ENCODE data around the gene TEK. TPM values are rescaled to one million over a fixed set of nuclear protein-coding genes. Genes with fewer than 3 reads are reported as not detected.

TEK gene
- polyA plus RNA-seq, 4 donors = 0.22 to 11.3 (median 4.6) TPM

GRCh38 chr9:27107241-27107640, 1.8 kb upstream of the TEK start:
- DNase-seq = no peak
- no peaks in the 10 kb centered on the region for H3K9me3 ChIP-seq (ENCODE audit: control insufficient read depth in 2 of 2, insufficient read depth in 1 of 2, low read depth in 1 of 2, low read length in 1 of 2)
- no peak overlapping the region for H3K4me3 ChIP-seq (ENCODE audit: low read depth in 1 of 3, low read length in 3 of 3)
- H3K27ac ChIP-seq (ENCODE audit: low read depth in 1 of 3, low read length in 2 of 3) = no peak overlapping the region
- 90 to 91% (median 90%) methylated on average over 2 of the region's 2 CpGs for WGBS, 3 donors
- no peaks in the 10 kb centered on the region for H3K27me3 ChIP-seq (ENCODE audit: control insufficient read depth in 3 of 3, insufficient read depth in 3 of 3, low read length in 3 of 3)
- no peaks in the 10 kb centered on the region for H3K36me3 ChIP-seq (ENCODE audit: control insufficient read depth in 3 of 3, insufficient read depth in 2 of 3, low read depth in 1 of 3, low read length in 3 of 3)
- FAIRE-seq = no peak
- H3K4me1 ChIP-seq (ENCODE audit: control insufficient read depth in 3 of 3, insufficient read depth in 2 of 3, low read depth in 1 of 3, low read length in 2 of 3) = no peaks in the 10 kb centered on the region

- no peaks in the 10 kb centered on the region for H3K27me3 ChIP-seq (ENCODE audit: control insufficient read depth in 3 of 3, insufficient read depth in 3 of 3, low read length in 3 of 3)
- FAIRE-seq (no peak), DNase-seq (no peak)
- H3K4me3 ChIP-seq (ENCODE audit: low read depth in 1 of 3, low read length in 3 of 3) = peak overlapping the region in 1 of 3 donors; percentile 32
- H3K9me3 ChIP-seq (ENCODE audit: control insufficient read depth in 2 of 2, insufficient read depth in 1 of 2, low read depth in 1 of 2, low read length in 1 of 2) = no peaks in the 10 kb centered on the region
- no peaks in the 10 kb centered on the region for H3K36me3 ChIP-seq (ENCODE audit: control insufficient read depth in 3 of 3, insufficient read depth in 2 of 3, low read depth in 1 of 3, low read length in 3 of 3)
- peak overlapping the region in 2 of 3 donors; percentile 4 to 54 for H3K27ac ChIP-seq (ENCODE audit: low read depth in 1 of 3, low read length in 2 of 3)
- no peaks in the 10 kb centered on the region for H3K4me1 ChIP-seq (ENCODE audit: control insufficient read depth in 3 of 3, insufficient read depth in 2 of 3, low read depth in 1 of 3, low read length in 2 of 3)
- 28 to 48% (median 45%) methylated on average over 2 of the region's 2 CpGs for WGBS, 3 donors
These were observed 596 bp downstream of the TEK start for GRCh38 chr9:27109621-27110020.

DNA sequence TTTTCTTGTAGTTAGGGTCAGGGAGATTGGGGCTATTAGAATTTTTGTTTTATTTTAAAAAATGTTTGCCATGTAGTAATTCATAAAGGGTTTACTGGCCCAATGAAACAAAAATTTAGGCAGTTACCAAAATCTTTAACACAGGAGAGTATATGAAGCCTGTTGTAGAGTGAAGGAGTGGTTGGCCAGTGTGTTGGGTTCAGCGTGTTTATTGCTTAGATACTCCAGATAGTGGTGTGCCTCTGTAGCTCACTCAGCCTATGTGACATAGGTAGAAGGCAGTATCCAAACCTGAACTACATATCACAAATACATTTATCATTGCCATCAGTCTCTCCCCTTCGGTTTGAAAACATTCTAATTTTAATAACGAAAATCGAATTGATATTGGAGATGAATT, 1.2 kb downstream of the TEK start:
- DNase-seq (no peak), FAIRE-seq (no peak)
- Histone ChIP-seq H3K27me3 (ENCODE audit: control insufficient read depth in 3 of 3, insufficient read depth in 3 of 3, low read length in 3 of 3) (no peaks in the 10 kb centered on the region), H3K36me3 (ENCODE audit: control insufficient read depth in 3 of 3, insufficient read depth in 2 of 3, low read depth in 1 of 3, low read length in 3 of 3) (no peaks in the 10 kb centered on the region), H3K4me1 (ENCODE audit: control insufficient read depth in 3 of 3, insufficient read depth in 2 of 3, low read depth in 1 of 3, low read length in 2 of 3) (no peaks in the 10 kb centered on the region), H3K4me3 (ENCODE audit: low read depth in 1 of 3, low read length in 3 of 3) (no peak overlapping the region), H3K27ac (ENCODE audit: low read depth in 1 of 3, low read length in 2 of 3) (peak overlapping the region in 1 of 3 donors; percentile 20), H3K9me3 (ENCODE audit: control insufficient read depth in 2 of 2, insufficient read depth in 1 of 2, low read depth in 1 of 2, low read length in 1 of 2) (no peaks in the 10 kb centered on the region)
- WGBS, 3 donors = 58 to 68% (median 63%) methylated on average over 4 of the region's 4 CpGs

DNA sequence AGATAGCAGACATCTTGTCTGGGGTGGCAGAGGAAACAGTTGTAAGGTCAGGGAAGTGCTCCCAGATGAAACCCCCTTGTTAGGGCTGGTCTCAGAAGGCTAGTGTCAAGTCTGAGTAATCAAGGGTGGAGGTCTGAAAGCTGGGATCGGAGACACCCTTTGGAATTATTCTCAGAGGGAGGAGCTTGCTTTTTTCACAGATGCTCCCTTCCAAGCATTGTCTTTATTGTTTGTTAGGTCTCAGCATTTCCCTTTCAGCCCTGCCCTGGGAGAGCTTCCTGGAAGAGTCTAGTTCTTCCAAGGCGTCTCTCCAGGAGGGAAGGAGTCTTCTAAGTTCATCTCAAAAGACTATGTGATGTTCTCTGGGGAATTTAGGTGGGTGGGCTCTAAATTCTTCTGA, 3.2 kb downstream of the TEK start:
- no peaks in the 10 kb centered on the region for H3K27me3 ChIP-seq (ENCODE audit: control insufficient read depth in 3 of 3, insufficient read depth in 3 of 3, low read length in 3 of 3)
- H3K36me3 ChIP-seq (ENCODE audit: control insufficient read depth in 3 of 3, insufficient read depth in 2 of 3, low read depth in 1 of 3, low read length in 3 of 3) = no peaks in the 10 kb centered on the region
- WGBS, 3 donors = 66 to 81% (median 69%) methylated on average over 2 of the region's 2 CpGs
- H3K27ac ChIP-seq (ENCODE audit: low read depth in 1 of 3, low read length in 2 of 3) = peak overlapping the region in 1 of 3 donors; percentile 11
- no peak overlapping the region for H3K4me3 ChIP-seq (ENCODE audit: low read depth in 1 of 3, low read length in 3 of 3)
- H3K9me3 ChIP-seq (ENCODE audit: control insufficient read depth in 2 of 2, insufficient read depth in 1 of 2, low read depth in 1 of 2, low read length in 1 of 2) = no peaks in the 10 kb centered on the region
- DNase-seq = no peak
- no peak for FAIRE-seq
- no peaks in the 10 kb centered on the region for H3K4me1 ChIP-seq (ENCODE audit: control insufficient read depth in 3 of 3, insufficient read depth in 2 of 3, low read depth in 1 of 3, low read length in 2 of 3)

DNA sequence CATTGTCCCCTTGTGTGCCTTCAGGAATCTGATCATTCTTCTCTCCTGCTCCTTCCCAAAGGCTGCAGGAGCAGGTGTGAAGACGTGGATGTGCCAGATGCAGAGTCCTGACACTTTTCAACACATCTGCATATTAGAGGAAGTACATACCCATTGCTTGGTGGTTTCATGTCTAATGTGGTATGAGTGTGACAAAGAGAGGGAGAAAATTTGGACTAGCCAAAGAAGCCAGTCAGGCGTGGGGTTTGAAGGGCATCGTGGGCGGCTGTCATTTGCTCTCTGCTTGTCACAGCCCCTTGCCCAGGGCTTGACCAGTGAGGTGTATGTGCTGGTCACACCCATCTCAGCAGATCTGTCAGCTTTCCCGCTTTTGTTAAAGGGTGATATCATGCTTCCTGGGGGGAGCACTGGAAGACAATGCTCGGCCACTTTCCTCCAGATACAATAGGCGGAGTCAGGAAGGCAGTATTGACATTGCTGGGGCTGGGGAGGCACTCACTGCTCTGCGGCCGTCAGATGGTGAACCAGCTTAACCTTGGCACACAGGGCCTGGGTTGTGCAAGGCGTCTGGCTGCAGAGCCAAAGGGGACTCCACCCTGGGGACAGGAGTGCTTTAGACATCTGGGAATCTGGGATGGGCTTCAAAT, 8.6 kb downstream of the TEK start:
- no peak overlapping the region for H3K27ac ChIP-seq (ENCODE audit: low read depth in 1 of 3, low read length in 2 of 3)
- WGBS, 3 donors = 20 to 55% (median 39%) methylated on average over 10 of the region's 10 CpGs
- H3K36me3 ChIP-seq (ENCODE audit: control insufficient read depth in 3 of 3, insufficient read depth in 2 of 3, low read depth in 1 of 3, low read length in 3 of 3) = no peaks in the 10 kb centered on the region
- H3K9me3 ChIP-seq (ENCODE audit: control insufficient read depth in 2 of 2, insufficient read depth in 1 of 2, low read depth in 1 of 2, low read length in 1 of 2) = no peaks in the 10 kb centered on the region
- DNase-seq (peak; percentile 32 to 41), FAIRE-seq (no peak)
- H3K4me3 ChIP-seq (ENCODE audit: low read depth in 1 of 3, low read length in 3 of 3) = no peak overlapping the region
- H3K4me1 ChIP-seq (ENCODE audit: control insufficient read depth in 3 of 3, insufficient read depth in 2 of 3, low read depth in 1 of 3, low read length in 2 of 3) = no peaks in the 10 kb centered on the region
- no peaks in the 10 kb centered on the region for H3K27me3 ChIP-seq (ENCODE audit: control insufficient read depth in 3 of 3, insufficient read depth in 3 of 3, low read length in 3 of 3)

- no peaks in the 10 kb centered on the region for H3K27me3 ChIP-seq (ENCODE audit: control insufficient read depth in 3 of 3, insufficient read depth in 3 of 3, low read length in 3 of 3)
- 79 to 86% (median 86%) methylated on average over 6 of the region's 6 CpGs for WGBS, 3 donors
- H3K9me3 ChIP-seq (ENCODE audit: control insufficient read depth in 2 of 2, insufficient read depth in 1 of 2, low read depth in 1 of 2, low read length in 1 of 2) = no peaks in the 10 kb centered on the region
- H3K36me3 ChIP-seq (ENCODE audit: control insufficient read depth in 3 of 3, insufficient read depth in 2 of 3, low read depth in 1 of 3, low read length in 3 of 3) = no peaks in the 10 kb centered on the region
- FAIRE-seq (no peak), DNase-seq (no peak)
- H3K4me3 ChIP-seq (ENCODE audit: low read depth in 1 of 3, low read length in 3 of 3) = no peak overlapping the region
- H3K27ac ChIP-seq (ENCODE audit: low read depth in 1 of 3, low read length in 2 of 3) = peak overlapping the region in 1 of 3 donors; percentile 42
- H3K4me1 ChIP-seq (ENCODE audit: control insufficient read depth in 3 of 3, insufficient read depth in 2 of 3, low read depth in 1 of 3, low read length in 2 of 3) = no peaks in the 10 kb centered on the region
These were observed 9.9 kb downstream of the TEK start for GRCh38 chr9:27118916-27119315.

GRCh38 chr9:27124151-27124550, 15.1 kb downstream of the TEK start:
- DNase-seq (no peak), FAIRE-seq (no peak)
- Histone ChIP-seq H3K27ac (ENCODE audit: low read depth in 1 of 3, low read length in 2 of 3) (no peak overlapping the region), H3K4me3 (ENCODE audit: low read depth in 1 of 3, low read length in 3 of 3) (no peak overlapping the region), H3K36me3 (ENCODE audit: control insufficient read depth in 3 of 3, insufficient read depth in 2 of 3, low read depth in 1 of 3, low read length in 3 of 3) (no peaks in the 10 kb centered on the region), H3K9me3 (ENCODE audit: control insufficient read depth in 2 of 2, insufficient read depth in 1 of 2, low read depth in 1 of 2, low read length in 1 of 2) (no peaks in the 10 kb centered on the region), H3K4me1 (ENCODE audit: control insufficient read depth in 3 of 3, insufficient read depth in 2 of 3, low read depth in 1 of 3, low read length in 2 of 3) (peaks cover 0 to 2% (median 0%) of the 10 kb centered on the region in 3 donors), H3K27me3 (ENCODE audit: control insufficient read depth in 3 of 3, insufficient read depth in 3 of 3, low read length in 3 of 3) (no peaks in the 10 kb centered on the region)
- WGBS, 3 donors = 55 to 92% (median 75%) methylated on average over 3 of the region's 3 CpGs

DNA sequence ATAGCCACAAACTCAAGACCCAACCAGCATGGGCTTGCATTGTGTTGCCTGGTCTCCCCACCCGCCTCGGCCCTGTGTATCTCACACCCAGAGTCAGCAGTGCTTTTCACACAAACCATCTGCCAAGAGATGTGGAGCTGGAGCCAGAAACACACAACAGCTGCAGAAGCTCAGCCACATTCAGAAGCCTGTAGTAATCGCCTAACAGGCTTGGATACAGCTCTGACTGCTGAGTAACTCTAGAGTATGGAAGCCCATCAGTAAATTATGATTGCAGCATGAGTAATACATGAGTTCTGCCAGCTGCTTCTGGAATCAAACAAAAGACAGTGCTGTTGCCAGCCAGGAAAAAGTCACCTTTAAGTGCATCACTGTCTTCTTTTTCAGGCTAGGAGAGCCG, 16.0 kb downstream of the TEK start:
- no peaks in the 10 kb centered on the region for H3K9me3 ChIP-seq (ENCODE audit: control insufficient read depth in 2 of 2, insufficient read depth in 1 of 2, low read depth in 1 of 2, low read length in 1 of 2)
- H3K27me3 ChIP-seq (ENCODE audit: control insufficient read depth in 3 of 3, insufficient read depth in 3 of 3, low read length in 3 of 3) = no peaks in the 10 kb centered on the region
- no peak overlapping the region for H3K4me3 ChIP-seq (ENCODE audit: low read depth in 1 of 3, low read length in 3 of 3)
- DNase-seq (peak; percentile 3 to 39), FAIRE-seq (no peak)
- H3K27ac ChIP-seq (ENCODE audit: low read depth in 1 of 3, low read length in 2 of 3) = peak overlapping the region in 1 of 3 donors; percentile 56
- peaks cover 0 to 2% (median 0%) of the 10 kb centered on the region in 3 donors for H3K4me1 ChIP-seq (ENCODE audit: control insufficient read depth in 3 of 3, insufficient read depth in 2 of 3, low read depth in 1 of 3, low read length in 2 of 3)
- 51 to 70% (median 66%) methylated on average over 4 of the region's 4 CpGs for WGBS, 3 donors
- H3K36me3 ChIP-seq (ENCODE audit: control insufficient read depth in 3 of 3, insufficient read depth in 2 of 3, low read depth in 1 of 3, low read length in 3 of 3) = no peaks in the 10 kb centered on the region

GRCh38 chr9:27125936-27126335, 16.9 kb downstream of the TEK start:
- 58 to 77% (median 70%) methylated on average over 5 of the region's 5 CpGs for WGBS, 3 donors
- FAIRE-seq (no peak), DNase-seq (no peak)
- no peak overlapping the region for H3K27ac ChIP-seq (ENCODE audit: low read depth in 1 of 3, low read length in 2 of 3)
- no peaks in the 10 kb centered on the region for H3K36me3 ChIP-seq (ENCODE audit: control insufficient read depth in 3 of 3, insufficient read depth in 2 of 3, low read depth in 1 of 3, low read length in 3 of 3)
- H3K27me3 ChIP-seq (ENCODE audit: control insufficient read depth in 3 of 3, insufficient read depth in 3 of 3, low read length in 3 of 3) = no peaks in the 10 kb centered on the region
- no peak overlapping the region for H3K4me3 ChIP-seq (ENCODE audit: low read depth in 1 of 3, low read length in 3 of 3)
- H3K9me3 ChIP-seq (ENCODE audit: control insufficient read depth in 2 of 2, insufficient read depth in 1 of 2, low read depth in 1 of 2, low read length in 1 of 2) = no peaks in the 10 kb centered on the region
- peaks cover 0 to 2% (median 0%) of the 10 kb centered on the region in 3 donors for H3K4me1 ChIP-seq (ENCODE audit: control insufficient read depth in 3 of 3, insufficient read depth in 2 of 3, low read depth in 1 of 3, low read length in 2 of 3)
